ENCODE data around the gene LPO.

DNA sequence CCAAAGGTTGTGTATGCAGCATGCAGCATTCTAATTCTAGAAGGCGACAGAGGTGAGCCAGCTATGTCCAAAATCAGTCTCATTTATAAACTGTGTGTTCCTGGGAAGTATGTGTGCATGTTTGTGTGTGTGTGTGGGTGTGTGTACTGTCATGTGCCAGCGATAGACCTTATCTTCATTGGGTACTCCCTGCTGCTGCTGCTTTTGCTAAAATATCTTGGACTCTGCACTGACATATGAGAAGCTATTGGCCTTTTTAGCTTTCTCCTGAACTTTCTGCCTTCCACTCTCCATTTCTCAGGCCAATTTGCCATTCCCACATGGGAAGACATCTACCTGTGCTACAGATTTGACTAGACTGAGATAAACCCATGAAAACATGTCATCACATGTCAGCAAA is 2.0 kb upstream of the LPO start:
- no peak for TF ChIP-seq POLR2AphosphoS5 (IDR thresholded peaks at IDR 0.05; ENCODE audit: low read depth, low read length)
- no peak for TF ChIP-seq SIN3A (IDR thresholded peaks at IDR 0.05; ENCODE audit: borderline replicate concordance, insufficient read depth, low read length)
- TF ChIP-seq TAF1 (IDR thresholded peaks at IDR 0.05; ENCODE audit: borderline replicate concordance, insufficient read depth, low read length), result no peak

Data from PFSK-1 (cell line).